Activated T-cell treated with anti-CD3 and anti-CD28 coated beads for 4 hours (primary cell): ENCODE results near the gene CHTOP.
"Not testable (repeated sequence)": the region's sequence is repeated elsewhere in the genome, so short reads cannot be mapped to it uniquely, and the experiment has no call there.

Source experiments
- DNase-seq: peaks from one replicate; pipeline ENCODE4 v3.0.0-alpha.2; 2020

CHTOP gene

DNA sequence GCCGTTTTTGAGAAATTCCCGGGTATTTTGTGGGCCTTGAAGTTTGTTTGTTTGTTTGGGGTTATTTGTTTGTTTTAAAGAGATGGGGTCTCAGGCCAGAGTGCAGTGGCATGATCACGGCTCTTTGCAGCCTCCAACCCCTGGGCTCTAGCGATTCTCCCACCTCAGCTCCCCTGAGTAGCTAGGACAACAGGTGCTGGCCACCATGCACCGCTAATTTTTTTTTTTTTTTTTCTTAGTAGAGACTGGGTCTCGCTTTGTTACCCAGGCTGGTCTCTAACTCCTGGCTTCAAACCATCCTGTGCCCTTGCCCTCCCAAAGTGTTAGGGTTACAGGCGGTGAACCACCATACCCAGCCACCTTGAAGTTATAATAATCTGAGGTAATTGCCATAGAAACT is 2.0 kb downstream of the CHTOP start:
- DNase-seq = no peak

DNA sequence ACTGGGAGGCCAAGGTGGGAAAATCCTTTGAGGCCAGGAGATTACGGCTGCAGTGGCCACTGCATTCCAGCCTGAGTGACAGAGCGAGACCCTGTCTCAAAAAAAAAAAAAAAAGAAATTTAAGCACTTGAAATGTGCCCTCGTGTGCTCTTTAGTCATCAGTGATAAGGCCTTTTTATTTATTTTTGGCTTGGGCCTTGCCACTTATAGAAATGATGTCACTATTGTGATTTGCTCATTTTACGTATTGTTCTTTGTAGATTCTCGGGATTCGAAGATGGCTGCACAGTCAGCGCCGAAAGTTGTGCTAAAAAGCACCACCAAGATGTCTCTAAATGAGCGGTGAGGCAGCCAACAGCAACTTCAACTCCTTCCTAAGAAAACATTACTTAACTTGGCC is 2.4 kb downstream of the CHTOP start:
- no peak for DNase-seq

- no peak for DNase-seq
These were observed 4.4 kb downstream of the CHTOP start for GRCh38 chr1:153638261-153638660.

DNA sequence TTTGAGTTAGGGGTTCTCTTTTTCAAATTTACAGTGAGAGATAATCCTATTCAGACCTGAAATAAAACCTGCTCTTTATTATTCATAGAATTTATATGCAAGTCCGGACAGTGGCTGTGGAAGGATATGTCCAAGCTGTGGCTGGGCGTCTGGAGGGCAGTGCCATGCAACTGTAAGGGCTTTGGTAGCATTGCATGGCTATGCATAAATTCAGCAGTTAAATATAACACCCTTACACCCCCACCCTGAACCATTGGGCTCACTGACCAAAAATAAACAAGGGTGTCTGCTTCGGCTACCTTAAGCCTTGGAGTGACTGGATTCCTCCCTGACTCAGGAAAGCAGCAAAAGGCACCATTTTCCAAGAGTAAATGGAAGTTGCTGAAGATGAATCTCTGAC is 5.4 kb downstream of the CHTOP start:
- no peak for DNase-seq

- not testable (repeated sequence) for DNase-seq
These were observed 6.3 kb downstream of the CHTOP start for GRCh38 chr1:153640213-153640612.

DNA sequence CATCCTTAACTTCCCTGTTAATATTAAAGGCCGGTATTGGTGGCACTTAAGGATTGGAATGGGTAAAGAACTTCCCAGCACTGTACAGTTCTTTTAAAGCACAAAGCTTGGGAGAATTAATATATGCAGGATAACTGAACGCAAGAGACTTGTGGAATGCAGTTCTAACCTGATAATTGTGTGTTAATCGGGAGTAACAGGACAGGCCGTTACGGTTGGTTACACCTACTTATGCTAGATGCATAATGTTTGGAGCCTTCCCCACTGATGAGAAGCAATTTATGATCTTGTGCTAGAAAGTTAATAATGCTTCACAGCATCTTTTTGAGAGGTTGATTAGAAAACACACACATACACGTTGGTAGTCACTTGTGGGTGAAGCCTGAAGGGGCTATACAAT is 7.0 kb downstream of the CHTOP start:
- DNase-seq = no peak

GRCh38 chr1:153642161-153642560 is 8.3 kb downstream of the CHTOP start:
- no peak for DNase-seq

DNA sequence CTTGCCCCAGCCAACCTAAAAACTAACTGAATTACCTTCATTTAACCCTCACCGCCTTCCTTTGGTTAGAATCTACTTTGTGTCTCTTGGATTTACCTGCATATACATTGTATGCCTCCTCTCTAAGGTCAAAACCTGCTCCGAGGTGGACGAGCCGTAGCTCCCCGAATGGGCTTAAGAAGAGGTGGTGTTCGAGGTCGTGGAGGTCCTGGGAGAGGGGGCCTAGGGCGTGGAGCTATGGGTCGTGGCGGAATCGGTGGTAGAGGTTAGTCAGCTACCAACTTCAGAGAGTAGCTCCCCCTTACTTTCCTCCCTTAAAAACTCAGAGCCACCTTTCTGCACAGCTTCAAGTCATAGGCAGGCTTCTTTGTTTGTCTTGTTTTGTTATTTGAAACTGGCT is 9.2 kb downstream of the CHTOP start:
- no peak for DNase-seq

DNA sequence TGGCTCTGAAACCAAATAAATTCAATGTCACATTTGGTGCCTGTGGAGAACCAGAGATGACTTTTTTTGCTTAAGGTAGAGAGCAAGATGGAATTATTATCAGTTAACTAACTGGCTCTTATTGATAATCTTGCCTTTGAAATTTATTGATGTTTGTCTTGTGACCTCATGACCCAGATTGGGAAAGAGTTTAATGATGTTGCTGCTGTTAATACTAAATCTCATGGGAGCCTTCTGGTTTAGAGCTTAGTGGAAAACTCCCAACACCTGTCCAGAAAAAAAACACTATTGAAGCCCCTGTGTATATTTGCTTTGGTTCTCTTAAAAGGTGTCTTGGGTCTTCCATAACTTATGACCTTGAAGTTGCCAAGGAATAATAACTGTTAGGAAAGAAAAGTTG is 9.9 kb downstream of the CHTOP start:
- DNase-seq = no peak

DNA sequence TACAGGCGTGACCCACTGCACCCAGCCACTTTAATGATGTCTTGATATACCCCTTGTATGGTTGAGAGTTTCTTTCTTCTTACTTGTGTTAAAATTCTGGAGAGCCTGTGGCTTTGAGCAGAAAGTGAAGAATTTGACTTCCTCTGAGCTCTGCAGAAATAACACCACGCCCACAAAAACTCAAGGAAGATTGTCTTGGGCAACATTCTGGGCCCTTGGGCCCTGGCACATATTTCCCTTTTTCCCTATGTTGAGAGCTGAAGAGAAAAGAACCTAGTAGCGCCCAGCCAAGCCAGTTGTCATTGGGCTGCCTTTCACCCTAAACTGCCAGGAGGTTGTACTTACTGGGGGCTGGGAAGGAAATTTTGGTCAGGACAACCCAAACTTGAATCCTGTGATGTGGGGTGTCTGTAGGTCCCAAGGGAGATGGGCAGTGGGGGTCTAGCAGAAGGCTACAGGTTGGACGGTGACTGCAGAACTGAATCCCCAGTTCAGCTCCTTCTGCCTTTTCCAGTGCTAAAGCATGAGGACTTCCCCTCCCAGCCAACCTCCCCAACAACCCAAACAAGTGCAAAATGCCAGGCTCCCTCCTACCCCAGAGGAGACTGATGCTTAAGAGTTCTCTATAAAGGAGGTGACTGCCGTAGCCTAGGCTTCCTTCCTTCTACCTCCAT is 12.9 kb downstream of the CHTOP start:
- no peak for DNase-seq

DNA sequence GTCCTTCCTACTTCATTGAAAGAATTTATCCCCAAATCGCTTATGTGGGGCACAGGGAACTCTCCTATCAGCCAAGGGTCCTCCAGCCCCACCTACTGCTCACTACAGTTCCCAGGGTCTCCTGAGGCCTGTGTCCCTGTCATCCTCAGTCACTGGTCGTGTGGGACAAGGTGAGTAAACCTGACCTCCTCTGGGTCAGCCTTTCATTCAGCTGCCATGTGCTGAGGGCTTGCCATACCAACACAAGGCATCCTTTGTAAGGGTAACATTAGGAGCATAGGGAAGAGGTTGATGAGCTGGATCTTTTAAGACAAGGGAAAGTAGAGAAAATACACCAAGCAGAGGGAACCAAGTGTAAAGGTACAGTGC is 13.5 kb downstream of the CHTOP start:
- no peak for DNase-seq

GRCh38 chr1:153648000-153648643 is 14.3 kb downstream of the CHTOP start:
- DNase-seq = no peak

GRCh38 chr1:153649137-153649862 is 15.4 kb downstream of the CHTOP start:
- no peak for DNase-seq

GRCh38 chr1:153649863-153650235 is 16.0 kb downstream of the CHTOP start:
- no peak for DNase-seq

DNA sequence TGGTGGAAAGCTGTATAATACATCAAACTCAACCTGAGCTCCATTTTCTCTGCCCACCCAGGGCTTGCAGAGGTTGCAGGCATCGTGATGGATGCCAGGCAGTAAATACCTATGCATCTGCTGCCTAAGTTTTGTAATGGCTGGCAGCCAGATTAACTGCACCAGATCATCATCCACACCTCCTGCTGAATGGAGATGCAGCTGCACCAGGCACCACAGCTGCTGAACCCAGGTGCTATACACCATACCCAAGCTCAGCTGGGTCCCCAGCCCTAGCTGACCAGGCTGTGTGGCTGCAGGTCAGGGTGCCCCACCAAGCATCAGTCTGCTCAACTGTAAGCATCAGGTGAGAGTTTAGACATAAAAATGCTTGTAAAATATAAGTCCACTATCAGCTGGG is 17.9 kb downstream of the CHTOP start:
- DNase-seq = no peak

GRCh38 chr1:153652805-153653500 is 19.1 kb downstream of the CHTOP start:
- no peak for DNase-seq

- no peak for DNase-seq
These were observed 21.5 kb downstream of the CHTOP start for GRCh38 chr1:153655333-153655732.

DNA sequence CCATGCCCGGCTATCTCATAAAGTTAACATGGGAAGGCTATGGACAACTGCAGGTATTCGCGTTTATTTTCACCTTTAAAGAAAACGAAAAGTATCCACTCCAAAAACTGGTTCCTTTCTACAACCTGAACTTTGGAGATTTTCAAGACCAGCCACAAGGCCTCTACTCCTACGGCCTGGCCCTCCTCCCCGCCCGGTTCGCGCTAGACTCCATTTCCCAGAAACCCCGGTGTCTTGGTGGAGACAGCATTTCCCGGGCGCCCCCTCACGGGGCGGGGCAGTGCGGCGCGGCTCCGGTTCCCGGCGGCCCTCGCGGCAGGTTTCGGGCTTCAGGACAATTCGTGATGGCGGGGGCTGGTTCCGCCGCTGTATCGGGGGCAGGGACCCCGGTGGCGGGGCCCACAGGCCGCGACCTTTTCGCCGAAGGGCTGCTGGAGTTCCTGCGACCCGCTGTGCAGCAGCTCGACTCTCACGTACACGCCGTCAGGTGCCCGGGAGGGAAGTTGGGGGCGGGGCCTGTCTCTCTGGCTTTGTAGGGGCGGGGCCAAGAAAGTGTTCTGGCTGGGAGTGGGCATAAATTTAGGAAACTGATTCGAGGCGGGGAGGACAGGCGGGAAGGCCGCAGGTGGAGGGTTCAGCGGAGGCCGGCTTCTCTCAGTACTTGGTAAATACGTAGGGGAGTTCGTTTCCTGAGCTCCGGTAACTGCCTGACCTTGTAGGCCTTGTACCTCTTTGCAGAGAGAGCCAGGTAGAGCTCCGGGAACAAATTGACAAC is 24.7 kb downstream of the CHTOP start, which contains the start of gene SNAPIN:
TSS of gene SNAPIN (plus strand) at position 304 of the 775 bp plus-strand sequence. CDS start at position 345, 41 bp downstream.
- peak; percentile 87 for DNase-seq

- no peak for DNase-seq
These were observed 25.3 kb downstream of the CHTOP start for GRCh38 chr1:153659175-153659534.

- DNase-seq = no peak
These were observed 25.8 kb downstream of the CHTOP start for GRCh38 chr1:153659656-153660055.

GRCh38 chr1:153661111-153661708 is 27.3 kb downstream of the CHTOP start:
- no peak for DNase-seq

- no peak for DNase-seq
These were observed 28.4 kb downstream of the CHTOP start for GRCh38 chr1:153662269-153662668.
